GM12878 (cell line): ENCODE measurements around the gene HERPUD1. TPM values are rescaled to one million over a fixed set of nuclear protein-coding genes. Genes with fewer than 3 reads are reported as not detected.

Experiments used
- ATAC-seq: fragments of 200-7000 bp; cut with Tn5 transposase; 3 replicates; pipeline ENCODE4 v1.9.1; 2020; ENCODE audit warnings: mild to moderate bottlenecking, moderate library complexity
- BruUV-seq: library from RNA; stranded (reverse); fragments of 400-500 nt; replicated peaks from 2 replicates; lab custom pipeline; 2021; lab: Mats Ljungman, UMichigan
- CTCF ChIA-PET: fragments of 300-600 bp; sonication (Branson Sonifier 250); formaldehyde crosslinking; extraction: SDS; loops from one replicate; lab custom pipeline; 2021; ENCODE audit warnings: inconsistent platforms; lab: Yijun Ruan, JAX
- POLR2A ChIA-PET: fragments of 350-600 bp; formaldehyde crosslinking; extraction: SDS; loops from one replicate; lab custom pipeline; 2021; ENCODE audit warnings: inconsistent platforms; lab: Charles Lee
- RAD21 ChIA-PET: fragments of 300-600 bp; sonication (Branson Sonifier 250); formaldehyde crosslinking; loops from one replicate; lab custom pipeline; 2023; ENCODE audit warnings: antibody characterized with exemption; ENCODE audit not compliant: unreplicated experiment; lab: Charles Lee
- SMC1A ChIA-PET: fragments of 300-600 bp; sonication (Branson Sonifier 250); formaldehyde crosslinking; loops from one replicate; lab custom pipeline; 2023; ENCODE audit not compliant: unreplicated experiment, uncharacterized antibody; lab: Charles Lee
- DNase-seq: peaks from one replicate; pipeline ENCODE4 v3.0.0-alpha.2; 2011; ENCODE audit warnings: low read depth, low spot score
- FAIRE-seq: peaks from 3 replicates; lab custom pipeline; 2011; peaks lifted over from hg19 to GRCh38; lab: Jason Lieb, UNC
- H2AFZ ChIP-seq: 2 replicates; pipeline ENCODE4 v1.6.0; 2011; ENCODE audit warnings: low read depth, low read length, control low read depth; ENCODE audit not compliant: control insufficient read depth
- H3K27ac ChIP-seq: 2 replicates; pipeline ENCODE4 v1.5.1; 2011; ENCODE audit warnings: control low read depth; ENCODE audit not compliant: control insufficient read depth, insufficient read depth
- H3K27me3 ChIP-seq, 2 experiments: replicated peaks in 1 of 2; 2 replicates each; pipeline versions ENCODE4 v1.6.0 to v1.6.1; 2011; ENCODE audit warnings: low read length in 1 of 2; ENCODE audit not compliant: control insufficient read depth in 2 of 2, insufficient read depth in 2 of 2
- H3K36me3 ChIP-seq, 2 experiments: 2 replicates each; pipeline ENCODE4 v1.5.1; 2011; ENCODE audit warnings: low read length in 1 of 2; ENCODE audit not compliant: control insufficient read depth in 2 of 2, insufficient read depth in 2 of 2
- H3K4me1 ChIP-seq: 2 replicates; pipeline ENCODE4 v1.6.1; 2011; ENCODE audit warnings: mild to moderate bottlenecking, low read length, moderate library complexity, mixed read lengths; ENCODE audit not compliant: control insufficient read depth, insufficient read depth
- H3K4me2 ChIP-seq: 2 replicates; pipeline ENCODE4 v1.6.0; 2011; ENCODE audit warnings: control low read depth; ENCODE audit not compliant: control insufficient read depth, insufficient read depth
- H3K4me3 ChIP-seq: fragments of 200-600 bp; sonication (generic); 2 replicates; pipeline ENCODE4 v1.5.1; 2016
- H3K79me2 ChIP-seq: 2 replicates; pipeline ENCODE4 v1.6.0; 2011; ENCODE audit warnings: low read length; ENCODE audit not compliant: control insufficient read depth, insufficient read depth
- H3K9ac ChIP-seq: 2 replicates; pipeline ENCODE4 v1.8.0; 2011; ENCODE audit warnings: low read length, control low read depth, mixed read lengths; ENCODE audit not compliant: control insufficient read depth, insufficient read depth
- H3K9me3 ChIP-seq: replicated peaks from 3 replicates; pipeline ENCODE4 v1.5.1; 2011; ENCODE audit warnings: mild to moderate bottlenecking, low read length; ENCODE audit not compliant: control insufficient read depth, insufficient read depth
- H4K20me1 ChIP-seq: 2 replicates; pipeline ENCODE4 v1.6.0; 2011; ENCODE audit not compliant: control insufficient read depth, insufficient read depth
- CBFB ChIP-seq: IDR thresholded peaks from 2 replicates; pipeline ENCODE4 v1.6.1; 2016; ENCODE audit warnings: antibody characterized with exemption, low read depth
- KLF5 ChIP-seq: fragments of 450-650 bp; IDR thresholded peaks from 2 replicates; pipeline ENCODE4 v1.6.1; 2014; ENCODE audit warnings: mild to moderate bottlenecking; ENCODE audit not compliant: partially characterized antibody
- NRF1 ChIP-seq: conservative IDR thresholded peaks from 2 replicates; pipeline ENCODE4 v1.6.1; 2011; ENCODE audit warnings: mild to moderate bottlenecking, low read depth, low read length, improper control_type of control experiment
- RUNX3 ChIP-seq: IDR thresholded peaks from 2 replicates; pipeline ENCODE4 v1.6.1; 2012; ENCODE audit warnings: low read length, inconsistent platforms
- STAT1 ChIP-seq: fragments of 450-650 bp; conservative IDR thresholded peaks from 2 replicates; pipeline ENCODE4 v1.6.1; 2014; ENCODE audit warnings: antibody characterized with exemption, mild to moderate bottlenecking
- TAF1 ChIP-seq: IDR thresholded peaks from 2 replicates; pipeline ENCODE4 v1.6.1; 2011; ENCODE audit warnings: mild to moderate bottlenecking, low read depth, low read length, borderline replicate concordance
- YY1 ChIP-seq: IDR thresholded peaks from 2 replicates; pipeline ENCODE4 v1.6.1; 2011; ENCODE audit warnings: low read depth, mild to moderate bottlenecking, low read length
- ZNF592 ChIP-seq: fragments of 450-650 bp; IDR thresholded peaks from 2 replicates; pipeline ENCODE4 v1.6.1; 2017; ENCODE audit warnings: mild to moderate bottlenecking, moderate library complexity
- WGBS: methylation state at CpG from one replicate; pipeline ENCODE4 v1.1.6; 2016; ENCODE audit warnings: low lambda C conversion rate; ENCODE audit not compliant: insufficient replicate concordance, insufficient coverage; ENCODE audit errors: missing lambda C conversion rate; 5-methylcytosine and 5-hydroxymethylcytosine counted together
- in situ Hi-C: fragments of 300-500 bp; cut with MboI; formaldehyde crosslinking; loops from 9 replicates; pipeline ENCODE4 v1.14.3; 2018; ENCODE audit warnings: mixed read lengths
- intact Hi-C: fragments of 100-400 bp; cut with micrococcal nuclease; formaldehyde crosslinking; loops from one replicate; pipeline ENCODE4 v1.14.2; 2022; ENCODE audit not compliant: unreplicated experiment
- polyA plus RNA-seq, 11 experiments: library from polyadenylated mRNA; depleted of rRNA in 4 of 11; unstranded in 6 of 11; stranded (reverse) in 5 of 11; fragments of >200 nt; fragmentation: Nextera tagmentation in 4 of 11; fragmentation: Illumina TruSeq in 1 of 11; extraction: Ambion mirVana in 4 of 11; extraction: Trizol in 1 of 11; gene quantifications; 1 replicate in 1 of 11; 2 replicates in 10 of 11; pipeline versions ENCODE4 v1.2.1 to v1.2.3, GENCODE V29; 2011 to 2016; ENCODE audit warnings: inconsistent platforms in 2 of 11, missing spikeins in 2 of 11, low read depth in 1 of 11
- total RNA-seq, 4 experiments: library from RNA; depleted of rRNA in 3 of 4; stranded (reverse); fragments of >200 nt in 3 of 4; fragmentation: Illumina TruSeq in 1 of 4; extraction: Trizol in 1 of 4; gene quantifications; 2 replicates each; pipeline versions ENCODE4 v1.2.1 to v1.2.3, GENCODE V29; 2013 to 2021
- TF ChIP-seq, protein P1 (sequence below): fragments of 450-650 bp; IDR thresholded peaks from 2 replicates; pipeline ENCODE4 v1.6.1; 2017; ENCODE audit warnings: low read depth, mild to moderate bottlenecking, moderate library complexity
- TF ChIP-seq, protein P2 (sequence below): fragments of 150-350 bp; IDR thresholded peaks from 2 replicates; pipeline ENCODE4 v1.6.1; 2016; ENCODE audit warnings: low read depth, low read length
- TF ChIP-seq, protein P3 (sequence below): fragments of 450-650 bp; IDR thresholded peaks from 2 replicates; pipeline ENCODE4 v1.6.1; 2014; ENCODE audit warnings: mild to moderate bottlenecking

Gene HERPUD1
- total and polyA plus RNA-seq, 10 of the 15 experiments (the other 5 are each of a cell fraction or from before 2014, with no cell fraction given), result 32.6 to 212 (median 122) TPM

GRCh38 chr16:56910654-56911539, 21.0 kb upstream of the HERPUD1 start:
- Histone ChIP-seq H3K27me3 (no peaks in the 10 kb centered on the region), H3K36me3 (no peaks in the 10 kb centered on the region), H3K79me2 (no peaks in the 10 kb centered on the region), H3K4me2 (peak overlapping the region; percentile 43), H2AFZ (no peak overlapping the region), H3K9me3 (no peaks in the 10 kb centered on the region; the same call in 2 of the 3 replicates), H3K4me3 (no peak overlapping the region; the same call in 1 of the 2 replicates), H3K27ac (peak overlapping the region; percentile 34), H4K20me1 (no peaks in the 10 kb centered on the region), H3K4me1 (peaks cover 36% of the 10 kb centered on the region), H3K9ac (no peak overlapping the region)
- FAIRE-seq, result peak; percentile 23
- ChIA-PET CTCF (interaction anchor here (0.9 to 6.2 kb wide), 12 partner anchors 9 to 58 kb away, joined by 3 to 50 read pairs (median 3); partner anchors contain the start of gene SLC12A3), SMC1A (interaction anchor here (1.0 to 6.2 kb wide), 15 partner anchors 10 to 70 kb away, joined by 3 to 26 read pairs (median 6); no protein-coding TSS in a partner anchor), POLR2A (interaction anchor here (0.6 to 13.8 kb wide), 10 partner anchors 10 to 53 kb away, joined by 3 to 306 read pairs (median 4); partner anchors contain the start of gene HERPUD1), RAD21 (interaction anchor here (0.6 to 4.8 kb wide), 21 partner anchors 9 to 303 kb away, joined by 3 to 25 read pairs (median 5); partner anchors contain the start of genes HERPUD1 and MT2A)
- DNase-seq, result no peak
- 33% methylated on average over 12 of the region's 12 CpGs for WGBS
- intact Hi-C loops (loop anchor here (2.0 kb wide), 3 partner anchors 22 to 50 kb away; no protein-coding TSS in a partner anchor), in situ Hi-C loops (no loop called here)
- ATAC-seq, result peak; percentile 63
- BruUV-seq, result no TSS peak
- TF ChIP-seq NRF1 (no peak), ZNF592 (peak; percentile 49; the same call in 1 of the 2 replicates), STAT1 (no peak), RUNX3 (peak; percentile 84), CBFB (no peak), KLF5 (no peak), YY1 (0 out of 2 replicates have a peak, but pooled peaks have one; percentile 19), TAF1 (no peak)
- TF ChIP-seq, protein P1, sequence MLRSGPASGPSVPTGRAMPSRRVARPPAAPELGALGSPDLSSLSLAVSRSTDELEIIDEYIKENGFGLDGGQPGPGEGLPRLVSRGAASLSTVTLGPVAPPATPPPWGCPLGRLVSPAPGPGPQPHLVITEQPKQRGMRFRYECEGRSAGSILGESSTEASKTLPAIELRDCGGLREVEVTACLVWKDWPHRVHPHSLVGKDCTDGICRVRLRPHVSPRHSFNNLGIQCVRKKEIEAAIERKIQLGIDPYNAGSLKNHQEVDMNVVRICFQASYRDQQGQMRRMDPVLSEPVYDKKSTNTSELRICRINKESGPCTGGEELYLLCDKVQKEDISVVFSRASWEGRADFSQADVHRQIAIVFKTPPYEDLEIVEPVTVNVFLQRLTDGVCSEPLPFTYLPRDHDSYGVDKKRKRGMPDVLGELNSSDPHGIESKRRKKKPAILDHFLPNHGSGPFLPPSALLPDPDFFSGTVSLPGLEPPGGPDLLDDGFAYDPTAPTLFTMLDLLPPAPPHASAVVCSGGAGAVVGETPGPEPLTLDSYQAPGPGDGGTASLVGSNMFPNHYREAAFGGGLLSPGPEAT, result peak; percentile 77
- TF ChIP-seq, protein P2, sequence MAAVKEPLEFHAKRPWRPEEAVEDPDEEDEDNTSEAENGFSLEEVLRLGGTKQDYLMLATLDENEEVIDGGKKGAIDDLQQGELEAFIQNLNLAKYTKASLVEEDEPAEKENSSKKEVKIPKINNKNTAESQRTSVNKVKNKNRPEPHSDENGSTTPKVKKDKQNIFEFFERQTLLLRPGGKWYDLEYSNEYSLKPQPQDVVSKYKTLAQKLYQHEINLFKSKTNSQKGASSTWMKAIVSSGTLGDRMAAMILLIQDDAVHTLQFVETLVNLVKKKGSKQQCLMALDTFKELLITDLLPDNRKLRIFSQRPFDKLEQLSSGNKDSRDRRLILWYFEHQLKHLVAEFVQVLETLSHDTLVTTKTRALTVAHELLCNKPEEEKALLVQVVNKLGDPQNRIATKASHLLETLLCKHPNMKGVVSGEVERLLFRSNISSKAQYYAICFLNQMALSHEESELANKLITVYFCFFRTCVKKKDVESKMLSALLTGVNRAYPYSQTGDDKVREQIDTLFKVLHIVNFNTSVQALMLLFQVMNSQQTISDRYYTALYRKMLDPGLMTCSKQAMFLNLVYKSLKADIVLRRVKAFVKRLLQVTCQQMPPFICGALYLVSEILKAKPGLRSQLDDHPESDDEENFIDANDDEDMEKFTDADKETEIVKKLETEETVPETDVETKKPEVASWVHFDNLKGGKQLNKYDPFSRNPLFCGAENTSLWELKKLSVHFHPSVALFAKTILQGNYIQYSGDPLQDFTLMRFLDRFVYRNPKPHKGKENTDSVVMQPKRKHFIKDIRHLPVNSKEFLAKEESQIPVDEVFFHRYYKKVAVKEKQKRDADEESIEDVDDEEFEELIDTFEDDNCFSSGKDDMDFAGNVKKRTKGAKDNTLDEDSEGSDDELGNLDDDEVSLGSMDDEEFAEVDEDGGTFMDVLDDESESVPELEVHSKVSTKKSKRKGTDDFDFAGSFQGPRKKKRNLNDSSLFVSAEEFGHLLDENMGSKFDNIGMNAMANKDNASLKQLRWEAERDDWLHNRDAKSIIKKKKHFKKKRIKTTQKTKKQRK, result no peak
- TF ChIP-seq, protein P3, sequence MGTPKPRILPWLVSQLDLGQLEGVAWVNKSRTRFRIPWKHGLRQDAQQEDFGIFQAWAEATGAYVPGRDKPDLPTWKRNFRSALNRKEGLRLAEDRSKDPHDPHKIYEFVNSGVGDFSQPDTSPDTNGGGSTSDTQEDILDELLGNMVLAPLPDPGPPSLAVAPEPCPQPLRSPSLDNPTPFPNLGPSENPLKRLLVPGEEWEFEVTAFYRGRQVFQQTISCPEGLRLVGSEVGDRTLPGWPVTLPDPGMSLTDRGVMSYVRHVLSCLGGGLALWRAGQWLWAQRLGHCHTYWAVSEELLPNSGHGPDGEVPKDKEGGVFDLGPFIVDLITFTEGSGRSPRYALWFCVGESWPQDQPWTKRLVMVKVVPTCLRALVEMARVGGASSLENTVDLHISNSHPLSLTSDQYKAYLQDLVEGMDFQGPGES, result no peak
